Activated CD8-positive, alpha-beta T cell treated with anti-CD3 and anti-CD28 coated beads, Interleukin-2, amount 10 ng/mL, durations not matched to agents 7 days and 5 days (primary cell): ENCODE data around the gene YIPF5. TPM values are rescaled to one million over a fixed set of nuclear protein-coding genes. Genes with fewer than 3 reads are reported as not detected.

Experiments
- ATAC-seq: fragments of 150-1000 bp; cut with Tn5 transposase; one replicate; pipeline ENCODE4 v1.10.0; 2021; ENCODE audit warnings: moderate library complexity
- CTCF ChIA-PET: fragments of 350-600 bp; sonication (Branson Sonifier 250); formaldehyde crosslinking; loops from one replicate; lab custom pipeline; 2021; ENCODE audit warnings: antibody characterized with exemption; lab: Charles Lee
- POLR2A ChIA-PET: fragments of 350-600 bp; sonication (Branson Sonifier 250); formaldehyde crosslinking; loops from one replicate; lab custom pipeline; 2021; ENCODE audit warnings: antibody characterized with exemption; lab: Charles Lee
- DNase-seq: peaks from one replicate; pipeline ENCODE4 v3.0.0-alpha.2; 2020
- H3K27ac Mint-ChIP-seq: one replicate; pipeline ENCODE4 v1.8.0; 2021; ENCODE audit warnings: mild to moderate bottlenecking, mixed read lengths
- H3K27me3 Mint-ChIP-seq: one replicate; pipeline ENCODE4 v1.8.0; 2021; ENCODE audit warnings: low read depth, mixed read lengths
- H3K36me3 Mint-ChIP-seq: one replicate; pipeline ENCODE4 v1.8.0; 2021; ENCODE audit warnings: low read depth, mixed read lengths
- H3K4me1 Mint-ChIP-seq: one replicate; pipeline ENCODE4 v1.8.0; 2021; ENCODE audit warnings: low read depth, mixed read lengths
- H3K4me3 Mint-ChIP-seq: one replicate; pipeline ENCODE4 v1.8.0; 2021; ENCODE audit warnings: mild to moderate bottlenecking, mixed read lengths
- H3K9me3 Mint-ChIP-seq: one replicate; pipeline ENCODE4 v1.8.0; 2022; ENCODE audit warnings: mixed read lengths; ENCODE audit not compliant: insufficient read depth
- total RNA-seq, 2 experiments: library from RNA; stranded (reverse); gene quantifications; one replicate each; pipeline ENCODE4 v1.2.3, GENCODE V29; 2021

YIPF5 gene
- total RNA-seq, 2 experiments from 2014 or later, result 35.2 to 38.1 TPM

- H3K27ac Mint-ChIP-seq, result no peak overlapping the region
- H3K9me3 Mint-ChIP-seq, result no peaks in the 10 kb centered on the region
- CTCF ChIA-PET, result interaction anchor here (1.4 kb wide), 1 partner anchor 1627 kb away, joined by 3 read pairs; no protein-coding TSS in a partner anchor
- H3K27me3 Mint-ChIP-seq, result peaks cover 25% of the 10 kb centered on the region
- H3K4me1 Mint-ChIP-seq, result no peaks in the 10 kb centered on the region
- POLR2A ChIA-PET, result no interaction called here
- DNase-seq (no peak), ATAC-seq (no peak)
- no peaks in the 10 kb centered on the region for H3K36me3 Mint-ChIP-seq
- H3K4me3 Mint-ChIP-seq, result no peak overlapping the region
These were observed 27.9 kb upstream of the YIPF5 start for GRCh38 chr5:144198386-144198785.

GRCh38 chr5:144196612-144197011 is 26.2 kb upstream of the YIPF5 start:
- ChIA-PET POLR2A (interaction anchor here (0.6 kb wide), 1 partner anchor 369 kb away, joined by 3 read pairs; no protein-coding TSS in a partner anchor), CTCF (interaction anchor here (0.6 to 1.5 kb wide), 3 partner anchors 10 to 13 kb away, joined by 3 read pairs; no protein-coding TSS in a partner anchor)
- Mint-ChIP-seq H3K4me3 (no peak overlapping the region), H3K27ac (no peak overlapping the region), H3K4me1 (peaks cover under 1% of the 10 kb centered on the region), H3K36me3 (no peaks in the 10 kb centered on the region), H3K27me3 (peaks cover 16% of the 10 kb centered on the region), H3K9me3 (no peaks in the 10 kb centered on the region)
- DNase-seq (no peak), ATAC-seq (no peak)

- CTCF ChIA-PET, result interaction anchor here (1.4 to 5.1 kb wide), 3 partner anchors 8 to 11 kb away, joined by 3 to 39 read pairs (median 3); no protein-coding TSS in a partner anchor
- no peaks in the 10 kb centered on the region for H3K36me3 Mint-ChIP-seq
- H3K4me3 Mint-ChIP-seq, result no peak overlapping the region
- peaks cover 9% of the 10 kb centered on the region for H3K27me3 Mint-ChIP-seq
- POLR2A ChIA-PET, result interaction anchor here (1.8 kb wide), 1 partner anchor 25 kb away, joined by 6 read pairs; the partner anchor contains the start of genes KCTD16 and YIPF5
- no peaks in the 10 kb centered on the region for H3K9me3 Mint-ChIP-seq
- ATAC-seq (no peak), DNase-seq (no peak)
- H3K27ac Mint-ChIP-seq, result no peak overlapping the region
- peaks cover 13% of the 10 kb centered on the region for H3K4me1 Mint-ChIP-seq
These were observed 25.0 kb upstream of the YIPF5 start for GRCh38 chr5:144195448-144195847.

- no peaks in the 10 kb centered on the region for H3K9me3 Mint-ChIP-seq
- DNase-seq (no peak), ATAC-seq (no peak)
- H3K4me1 Mint-ChIP-seq, result peaks cover 26% of the 10 kb centered on the region
- POLR2A ChIA-PET, result interaction anchor here (1.8 kb wide), 1 partner anchor 24 kb away, joined by 6 read pairs; the partner anchor contains the start of genes KCTD16 and YIPF5
- peaks cover 4% of the 10 kb centered on the region for H3K27me3 Mint-ChIP-seq
- H3K27ac Mint-ChIP-seq, result no peak overlapping the region
- CTCF ChIA-PET, result interaction anchor here (1.5 to 9.8 kb wide), 5 partner anchors 10 to 56 kb away, joined by 4 to 129 read pairs (median 16); partner anchors contain the start of genes KCTD16 and YIPF5
- H3K4me3 Mint-ChIP-seq, result no peak overlapping the region
- H3K36me3 Mint-ChIP-seq, result no peaks in the 10 kb centered on the region
These were observed 23.7 kb upstream of the YIPF5 start for GRCh38 chr5:144194144-144194543.

- POLR2A ChIA-PET, result interaction anchor here (0.6 to 3.6 kb wide), 2 partner anchors 22 to 919 kb away, joined by 3 to 30 read pairs; partner anchors contain the start of genes KCTD16 and YIPF5
- no peaks in the 10 kb centered on the region for H3K27me3 Mint-ChIP-seq
- no peak for ATAC-seq
These were observed 22.2 kb upstream of the YIPF5 start for GRCh38 chr5:144192661-144193060.

DNA sequence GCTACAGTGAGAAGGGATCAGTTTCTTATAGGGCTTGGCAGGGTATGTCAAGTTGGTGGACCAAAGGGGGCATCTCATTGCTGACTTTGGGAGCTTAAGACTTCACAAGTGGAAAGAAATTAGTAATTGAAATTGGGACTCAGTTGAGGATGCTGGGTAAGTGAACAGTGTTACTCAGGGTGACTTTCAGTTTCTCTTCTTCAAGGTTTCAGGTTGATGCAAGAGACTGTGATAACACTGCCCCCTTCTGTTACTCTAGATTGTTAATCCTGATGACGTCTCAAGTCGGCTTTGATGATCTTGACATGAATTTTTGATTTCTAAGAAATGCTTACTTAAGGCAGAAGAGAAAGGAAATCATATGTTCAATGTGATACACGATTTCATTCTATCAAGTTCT is 21.5 kb upstream of the YIPF5 start:
- Mint-ChIP-seq H3K4me1 (peaks cover 47% of the 10 kb centered on the region), H3K27ac (no peak overlapping the region), H3K4me3 (no peak overlapping the region), H3K9me3 (no peaks in the 10 kb centered on the region), H3K27me3 (no peaks in the 10 kb centered on the region), H3K36me3 (no peaks in the 10 kb centered on the region)
- POLR2A ChIA-PET, result interaction anchor here (0.6 to 3.6 kb wide), 3 partner anchors 19 to 918 kb away, joined by 3 to 30 read pairs (median 3); partner anchors contain the start of genes KCTD16 and YIPF5
- CTCF ChIA-PET, result interaction anchor here (0.6 to 9.8 kb wide), 26 partner anchors 8 to 1303 kb away, joined by 3 to 129 read pairs (median 4); partner anchors contain the start of genes KCTD16 and YIPF5
- peak; percentile 72 for ATAC-seq
- DNase-seq, result peak; percentile 67

More at GRCh38 chr5:144192661-144193060, 22.2 kb upstream of the YIPF5 start:
- no peak overlapping the region for H3K4me3 Mint-ChIP-seq
- CTCF ChIA-PET, result interaction anchor here (0.9 to 9.8 kb wide), 12 partner anchors 11 to 1304 kb away, joined by 3 to 129 read pairs (median 6); partner anchors contain the start of genes KCTD16 and YIPF5
- H3K27ac Mint-ChIP-seq, result no peak overlapping the region
- no peaks in the 10 kb centered on the region for H3K36me3 Mint-ChIP-seq
- no peaks in the 10 kb centered on the region for H3K9me3 Mint-ChIP-seq
- DNase-seq, result no peak
- H3K4me1 Mint-ChIP-seq, result peaks cover 40% of the 10 kb centered on the region

DNA sequence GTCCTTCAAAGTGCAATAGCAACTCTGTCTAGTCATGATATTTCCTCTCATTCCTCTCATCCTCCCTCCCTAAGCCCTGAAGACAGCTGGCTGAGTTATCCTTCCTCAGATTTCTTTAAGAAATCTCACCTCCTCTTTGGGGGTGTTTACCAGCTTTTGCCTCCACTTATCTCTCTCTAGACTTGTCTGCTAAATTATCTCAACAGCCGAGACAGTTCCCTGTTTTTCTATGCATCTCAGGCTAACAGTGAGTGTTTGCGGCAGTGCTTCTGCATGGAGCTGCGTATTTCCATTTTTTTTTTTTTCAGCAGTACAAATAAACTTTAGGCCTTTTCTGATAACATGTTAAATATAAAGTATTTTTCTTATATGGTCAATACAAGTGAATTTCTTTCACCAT is 21.1 kb upstream of the YIPF5 start:
- Mint-ChIP-seq H3K4me1 (peaks cover 51% of the 10 kb centered on the region), H3K27ac (no peak overlapping the region), H3K27me3 (no peaks in the 10 kb centered on the region), H3K36me3 (no peaks in the 10 kb centered on the region), H3K4me3 (no peak overlapping the region), H3K9me3 (no peaks in the 10 kb centered on the region)
- DNase-seq (no peak), ATAC-seq (no peak)
- ChIA-PET POLR2A (interaction anchor here (0.7 to 3.6 kb wide), 3 partner anchors 18 to 542 kb away, joined by 3 to 30 read pairs (median 7); partner anchors contain the start of genes KCTD16 and YIPF5), CTCF (interaction anchor here (0.6 to 9.8 kb wide), 25 partner anchors 9 to 1303 kb away, joined by 3 to 129 read pairs (median 4); partner anchors contain the start of genes KCTD16 and YIPF5)

GRCh38 chr5:144189800-144190429 is 19.5 kb upstream of the YIPF5 start:
- Mint-ChIP-seq H3K9me3 (no peaks in the 10 kb centered on the region), H3K4me1 (peaks cover 63% of the 10 kb centered on the region), H3K4me3 (peak overlapping the region; percentile 57), H3K27me3 (no peaks in the 10 kb centered on the region), H3K36me3 (no peaks in the 10 kb centered on the region), H3K27ac (peak overlapping the region; percentile 85)
- DNase-seq, result peak; percentile 82
- ATAC-seq, result peak; percentile 69
- CTCF ChIA-PET, result interaction anchor here (0.6 to 9.8 kb wide), 7 partner anchors 14 to 1301 kb away, joined by 3 to 129 read pairs (median 5); partner anchors contain the start of genes KCTD16 and YIPF5
- POLR2A ChIA-PET, result interaction anchor here (3.6 kb wide), 1 partner anchor 20 kb away, joined by 30 read pairs; the partner anchor contains the start of genes KCTD16 and YIPF5

DNA sequence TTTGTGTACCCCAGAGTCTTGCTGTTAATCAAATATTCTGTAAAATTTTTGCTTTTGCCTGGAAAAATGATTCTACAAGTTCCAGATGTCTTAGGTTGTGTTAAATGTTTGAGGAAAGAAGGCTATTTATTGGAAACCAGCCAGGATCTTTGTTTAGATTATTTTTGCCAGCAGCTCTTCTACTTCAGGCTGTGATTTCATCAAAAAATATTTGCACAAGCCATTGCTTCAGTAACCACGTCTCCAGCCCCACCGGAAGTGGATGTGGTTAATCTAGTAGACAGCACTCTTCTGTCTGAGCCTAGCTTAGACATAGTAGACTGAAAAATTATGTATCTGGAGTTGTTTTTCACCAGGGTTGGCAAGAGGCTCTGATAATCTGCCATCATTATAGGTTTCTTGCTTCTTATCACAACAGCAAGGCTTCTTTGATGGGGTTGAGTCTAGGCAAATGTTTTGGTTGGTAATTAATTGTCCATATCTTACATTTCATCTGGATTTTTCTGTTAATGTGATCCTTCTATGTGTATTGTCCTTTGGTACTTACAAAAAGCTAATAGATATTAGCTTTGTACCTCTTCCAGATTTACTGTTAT is 17.3 kb upstream of the YIPF5 start:
- H3K27me3 Mint-ChIP-seq, result no peaks in the 10 kb centered on the region
- ChIA-PET POLR2A (interaction anchor here (0.9 to 2.4 kb wide), 4 partner anchors 18 to 1185 kb away, joined by 3 to 28 read pairs (median 6); partner anchors contain the start of genes KCTD16 and YIPF5), CTCF (interaction anchor here (1.1 to 9.8 kb wide), 9 partner anchors 9 to 1185 kb away, joined by 3 to 129 read pairs (median 6); partner anchors contain the start of genes KCTD16 and YIPF5)
- H3K36me3 Mint-ChIP-seq, result no peaks in the 10 kb centered on the region
- no peaks in the 10 kb centered on the region for H3K9me3 Mint-ChIP-seq
- DNase-seq (peak; percentile 92), ATAC-seq (peak; percentile 74)
- H3K27ac Mint-ChIP-seq, result peak overlapping the region; percentile 84
- peaks cover 72% of the 10 kb centered on the region for H3K4me1 Mint-ChIP-seq
- H3K4me3 Mint-ChIP-seq, result peak overlapping the region; percentile 57

GRCh38 chr5:144183254-144183889 is 12.9 kb upstream of the YIPF5 start:
- Mint-ChIP-seq H3K4me1 (peaks cover 43% of the 10 kb centered on the region), H3K36me3 (no peaks in the 10 kb centered on the region), H3K27me3 (no peaks in the 10 kb centered on the region), H3K4me3 (no peak overlapping the region), H3K27ac (no peak overlapping the region), H3K9me3 (no peaks in the 10 kb centered on the region)
- no peak for ATAC-seq
- POLR2A ChIA-PET, result interaction anchor here (1.3 kb wide), 1 partner anchor 13 kb away, joined by 4 read pairs; the partner anchor contains the start of genes KCTD16 and YIPF5
- CTCF ChIA-PET, result interaction anchor here (0.6 to 1.4 kb wide), 4 partner anchors 9 to 578 kb away, joined by 3 to 9 read pairs (median 4); partner anchors contain the start of genes KCTD16 and YIPF5
- no peak for DNase-seq
